Osteocyte (in vitro differentiated cells): Measurements from ENCODE around the gene FOXN4. TPM values are rescaled to one million over a fixed set of nuclear protein-coding genes. Genes with fewer than 3 reads are reported as not detected.

ENCODE experiments used
- DNase-seq: peaks from one replicate; pipeline ENCODE4 v3.0.0; 2021; ENCODE audit warnings: mixed read lengths; ENCODE audit not compliant: unreplicated experiment; ENCODE audit errors: extremely low spot score
- H3K27ac Mint-ChIP-seq: one replicate; pipeline ENCODE4 v1.8.0; 2021; ENCODE audit warnings: mild to moderate bottlenecking, mixed read lengths; ENCODE audit not compliant: unreplicated experiment
- H3K27me3 Mint-ChIP-seq: one replicate; pipeline ENCODE4 v1.8.0; 2021; ENCODE audit warnings: mixed read lengths; ENCODE audit not compliant: unreplicated experiment
- H3K36me3 Mint-ChIP-seq: one replicate; pipeline ENCODE4 v1.8.0; 2021; ENCODE audit warnings: mixed read lengths; ENCODE audit not compliant: unreplicated experiment
- H3K4me1 Mint-ChIP-seq: one replicate; pipeline ENCODE4 v1.8.0; 2021; ENCODE audit warnings: mixed read lengths; ENCODE audit not compliant: unreplicated experiment
- H3K4me3 Mint-ChIP-seq: one replicate; pipeline ENCODE4 v1.8.0; 2021; ENCODE audit warnings: mild to moderate bottlenecking, moderate library complexity, mixed read lengths; ENCODE audit not compliant: unreplicated experiment
- H3K9me3 Mint-ChIP-seq: one replicate; pipeline ENCODE4 v1.8.0; 2021; ENCODE audit warnings: mixed read lengths; ENCODE audit not compliant: unreplicated experiment
- CTCF ChIP-seq: fragments of 200-600 bp; sonication (generic); IDR thresholded peaks from 2 replicates; pipeline ENCODE4 v1.5.0; 2021; ENCODE audit warnings: antibody characterized with exemption, mild to moderate bottlenecking, moderate library complexity
- total RNA-seq: library from RNA; stranded (reverse); gene quantifications from 2 replicates; pipeline ENCODE4 v1.2.1, GENCODE V29; 2021

The FOXN4 gene
- total RNA-seq, 1 donor from 2014 or later, result not detected

GRCh38 chr12:109240365-109240764 is 68.7 kb downstream of the FOXN4 start:
- Mint-ChIP-seq H3K36me3 (peaks cover 2% of the 10 kb centered on the region), H3K9me3 (no peaks in the 10 kb centered on the region), H3K27me3 (no peaks in the 10 kb centered on the region), H3K4me3 (no peak overlapping the region), H3K4me1 (no peaks in the 10 kb centered on the region), H3K27ac (no peak overlapping the region)
- TF ChIP-seq CTCF, result no peak
- DNase-seq, result no peak

- no peak for DNase-seq
- Mint-ChIP-seq H3K27me3 (no peaks in the 10 kb centered on the region), H3K4me3 (no peak overlapping the region), H3K4me1 (no peaks in the 10 kb centered on the region), H3K27ac (no peak overlapping the region), H3K36me3 (peaks cover 2% of the 10 kb centered on the region), H3K9me3 (no peaks in the 10 kb centered on the region)
- TF ChIP-seq CTCF, result no peak
These were observed 69.4 kb downstream of the FOXN4 start for GRCh38 chr12:109239691-109240090.

GRCh38 chr12:109239179-109239578 is 69.9 kb downstream of the FOXN4 start:
- TF ChIP-seq CTCF, result no peak
- Mint-ChIP-seq H3K4me1 (no peaks in the 10 kb centered on the region), H3K36me3 (peaks cover 2% of the 10 kb centered on the region), H3K4me3 (no peak overlapping the region), H3K27ac (no peak overlapping the region), H3K9me3 (no peaks in the 10 kb centered on the region), H3K27me3 (no peaks in the 10 kb centered on the region)
- no peak for DNase-seq

- no peak overlapping the region for H3K27ac Mint-ChIP-seq
- H3K4me1 Mint-ChIP-seq, result no peaks in the 10 kb centered on the region
- H3K9me3 Mint-ChIP-seq, result no peaks in the 10 kb centered on the region
- no peak for TF ChIP-seq CTCF
- no peak overlapping the region for H3K4me3 Mint-ChIP-seq
- no peak for DNase-seq
- H3K36me3 Mint-ChIP-seq, result peaks cover under 1% of the 10 kb centered on the region
- H3K27me3 Mint-ChIP-seq, result no peaks in the 10 kb centered on the region
These were observed 72.8 kb downstream of the FOXN4 start for GRCh38 chr12:109236257-109236656.

GRCh38 chr12:109234012-109234411 is 75.1 kb downstream of the FOXN4 start:
- Mint-ChIP-seq H3K36me3 (no peaks in the 10 kb centered on the region), H3K27ac (no peak overlapping the region), H3K4me3 (no peak overlapping the region), H3K9me3 (no peaks in the 10 kb centered on the region), H3K4me1 (no peaks in the 10 kb centered on the region), H3K27me3 (no peaks in the 10 kb centered on the region)
- DNase-seq, result no peak
- no peak for TF ChIP-seq CTCF
